Ovary (tissue), 3 donors: ENCODE measurements around the gene TMED10.

Experiments used
- CTCF ChIP-seq, 3 donors: fragments of 450-650 bp in 2 of 3; fragments of 200-600 bp in 1 of 3; IDR thresholded peaks; one replicate each; pipeline versions ENCODE4 v1.5.1 to v1.8.0; 2016 to 2022; ENCODE audit warnings: antibody characterized with exemption in 3 of 3, mild to moderate bottlenecking in 1 of 3
- POLR2A ChIP-seq: fragments of 450-650 bp; IDR thresholded peaks from one replicate; pipeline ENCODE4 v1.6.1; 2017; ENCODE audit warnings: antibody characterized with exemption, mild to moderate bottlenecking, moderate library complexity
- donor health status: DM: no; HTN: no; CAD: no.

GRCh38 chr14:75098212-75098611, 78.2 kb downstream of the TMED10 start:
- no peak for TF ChIP-seq POLR2A
- TF ChIP-seq CTCF (IDR thresholded peaks at IDR 0.05), result no peak
